Adrenal gland (tissue), 12 donors: Measurements from ENCODE around the gene GTF2E1. TPM values are rescaled to one million over a fixed set of nuclear protein-coding genes. Genes with fewer than 3 reads are reported as not detected.

Experiments used
- DNase-seq, 7 donors: peaks; one replicate each; pipeline ENCODE4 v3.0.0-alpha.2; 2019 to 2020
- H3K27ac ChIP-seq, 5 donors: fragments of 200-600 bp; sonication (generic) in 4 of 5; 1 replicate in 3 of 5; 2 replicates in 2 of 5; pipeline versions ENCODE4 v1.5.1 to v1.8.0; 2016 to 2020; ENCODE audit warnings: mild to moderate bottlenecking in 1 of 5
- H3K27me3 ChIP-seq: fragments of 200-600 bp; 2 replicates; pipeline ENCODE4 v1.8.0; 2021
- H3K36me3 ChIP-seq, 2 donors: fragments of 200-600 bp; replicated peaks in 1 of 2; 1 replicate in 1 of 2; 2 replicates in 1 of 2; pipeline versions ENCODE4 v1.5.1 to v1.8.0; 2018 to 2022
- H3K4me1 ChIP-seq, 2 donors: fragments of 200-600 bp; replicated peaks in 1 of 2; 1 replicate in 1 of 2; 2 replicates in 1 of 2; pipeline versions ENCODE4 v1.5.1 to v1.8.0; 2018 to 2021
- H3K4me3 ChIP-seq, 4 donors: fragments of 200-600 bp; sonication (generic) in 3 of 4; one replicate each; pipeline ENCODE4 v1.5.1; 2016 to 2018
- H3K9me3 ChIP-seq, 3 donors: fragments of 200-600 bp; sonication (generic) in 1 of 3; replicated peaks in 1 of 3; 1 replicate in 2 of 3; 2 replicates in 1 of 3; pipeline versions ENCODE4 v1.5.1 to v1.8.0; 2016 to 2021
- CTCF ChIP-seq, 6 experiments: fragments of 450-650 bp in 4 of 6; fragments of 200-600 bp in 2 of 6; sonication (generic) in 1 of 6; IDR thresholded peaks; 1 replicate in 5 of 6; 2 replicates in 1 of 6; pipeline versions ENCODE4 v1.5.1 to v1.8.0; 2016 to 2021; ENCODE audit warnings: antibody characterized with exemption in 6 of 6, mild to moderate bottlenecking in 2 of 6, moderate library complexity in 1 of 6
- POLR2A ChIP-seq, 2 donors: fragments of 450-650 bp; IDR thresholded peaks; one replicate each; pipeline ENCODE4 v1.6.1; 2017; ENCODE audit warnings: antibody characterized with exemption in 2 of 2, mild to moderate bottlenecking in 2 of 2, moderate library complexity in 1 of 2
- WGBS, 4 donors: extraction: QIAGEN DNeasy Blood & Tissue Kit in 2 of 4; methylation state at CpG; one replicate each; pipeline versions ENCODE4 v1.1.5 to v1.1.7; 2013 to 2017; 5-methylcytosine and 5-hydroxymethylcytosine counted together
- intact Hi-C, 2 donors: fragments of 100-400 bp; cut with DNase I; formaldehyde crosslinking; loops; one replicate each; pipeline versions ENCODE4 v1.14.1 to v1.15.0; 2022 to 2023
- polyA plus RNA-seq, 3 donors: library from polyadenylated mRNA; stranded (reverse); fragments of 200-250 nt in 2 of 3; fragments of 350-450 nt in 1 of 3; fragmentation: Illumina TruSeq in 1 of 3; extraction: RNeasy Lipid Tissue Mini Kit (QIAGEN cat#74804) in 1 of 3; gene quantifications; one replicate each; pipeline ENCODE4 v1.2.3, GENCODE V29; 2013 to 2014
- total RNA-seq, 9 donors: library from RNA; depleted of rRNA in 4 of 9; stranded (reverse); fragments of >200 nt in 4 of 9; fragments of 120-200 nt in 1 of 9; fragmentation: NEBNext Ultra II Directional in 1 of 9; extraction: Animal tissue kit (Norgen Biotek cat#: 25700) in 1 of 9; gene quantifications; one replicate each; pipeline versions ENCODE4 v1.1.0 to v1.2.4, GENCODE V29; 2013 to 2023
- donor health status: healthy with polysubstance abuse.
- donor health status: Bipolar disorder and iron deficiency.
- donor health status: DM: yes; HTN: yes; CAD: no.
- donor health status: DM: no; HTN: no; CAD: no.
- donor health status: DM: no; HTN: no; CAD: no.
- donor health status: DM: yes; HTN: yes; CAD: no.

GTF2E1 gene
- total and polyA plus RNA-seq, 12 donors, result 10.2 to 37.3 (median 25.3) TPM

- Histone ChIP-seq H3K9me3 (no peaks in the 10 kb centered on the region), H3K36me3 (no peaks in the 10 kb centered on the region), H3K4me1 (peaks cover 29 to 35% of the 10 kb centered on the region in 2 donors), H3K4me3 (no peak overlapping the region), H3K27me3 (no peaks in the 10 kb centered on the region), H3K27ac (peak overlapping the region in 1 of 5 donors; percentile 15)
- TF ChIP-seq POLR2A (IDR thresholded peaks at IDR 0.05), result no peak
- TF ChIP-seq CTCF (IDR thresholded peaks at IDR 0.05), result no peak
- intact Hi-C loops, result no loop called here
- no peak for DNase-seq
These were observed 21.7 kb downstream of the GTF2E1 start for GRCh38 chr3:120764206-120764605.

DNA sequence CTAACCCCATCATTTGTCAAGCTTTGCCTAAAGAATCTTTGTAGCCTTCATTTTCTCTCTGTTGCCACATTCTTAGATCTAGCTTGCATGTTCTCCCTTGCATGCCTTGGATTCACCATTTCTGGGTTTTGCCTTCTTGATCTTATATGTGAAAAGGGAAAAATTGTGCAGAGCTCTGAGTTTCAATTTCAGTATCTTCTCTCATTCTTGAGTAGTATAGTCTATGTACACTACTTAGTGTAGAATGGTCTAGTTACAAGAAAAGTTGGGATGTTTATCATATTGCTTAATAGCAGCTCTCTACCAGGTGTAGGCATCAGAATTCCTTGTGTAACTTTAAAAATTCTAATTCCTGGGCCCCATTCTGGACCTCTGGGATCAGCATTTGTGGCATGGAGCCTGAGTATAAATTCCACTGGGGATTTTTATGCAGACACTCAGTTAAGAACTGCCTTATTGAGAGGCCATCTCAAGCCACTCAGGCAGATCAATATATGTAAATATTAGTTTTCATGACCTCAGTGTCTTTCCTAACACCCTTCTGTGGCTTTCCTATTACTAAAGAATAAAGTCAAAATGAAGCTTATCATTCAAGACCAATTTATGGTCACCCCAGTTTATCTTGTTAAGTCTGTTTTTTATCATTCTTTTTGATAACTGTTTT is 23.4 kb downstream of the GTF2E1 start:
- Histone ChIP-seq H3K9me3 (no peaks in the 10 kb centered on the region), H3K36me3 (no peaks in the 10 kb centered on the region), H3K27me3 (no peaks in the 10 kb centered on the region), H3K27ac (no peak overlapping the region), H3K4me1 (peaks cover 29 to 35% of the 10 kb centered on the region in 2 donors), H3K4me3 (no peak overlapping the region)
- TF ChIP-seq POLR2A (IDR thresholded peaks at IDR 0.05), result no peak
- no peak for TF ChIP-seq CTCF (IDR thresholded peaks at IDR 0.05)
- intact Hi-C loops, result no loop called here
- no peak for DNase-seq

GRCh38 chr3:120766576-120766975 is 24.0 kb downstream of the GTF2E1 start:
- no peak for DNase-seq
- Histone ChIP-seq H3K27me3 (no peaks in the 10 kb centered on the region), H3K4me3 (no peak overlapping the region), H3K4me1 (peaks cover 29 to 35% of the 10 kb centered on the region in 2 donors), H3K27ac (peak overlapping the region in 2 of 5 donors; percentile 55 to 59), H3K36me3 (no peaks in the 10 kb centered on the region), H3K9me3 (no peaks in the 10 kb centered on the region)
- WGBS, 4 donors, result 87 to 95% (median 90%) methylated on average over 3 of the region's 3 CpGs
- TF ChIP-seq POLR2A (IDR thresholded peaks at IDR 0.05), result no peak
- no peak for TF ChIP-seq CTCF (IDR thresholded peaks at IDR 0.05)
- intact Hi-C loops, result no loop called here

GRCh38 chr3:120767106-120767505 is 24.6 kb downstream of the GTF2E1 start:
- TF ChIP-seq POLR2A (IDR thresholded peaks at IDR 0.05), result no peak
- no peak for TF ChIP-seq CTCF (IDR thresholded peaks at IDR 0.05)
- Histone ChIP-seq H3K9me3 (no peaks in the 10 kb centered on the region), H3K36me3 (no peaks in the 10 kb centered on the region), H3K4me3 (peak overlapping the region in 1 of 4 donors; percentile 5), H3K27ac (peak overlapping the region in 3 of 5 donors; percentile 55 to 70 (median 59)), H3K4me1 (peaks cover 29 to 35% of the 10 kb centered on the region in 2 donors), H3K27me3 (no peaks in the 10 kb centered on the region)
- 18 to 43% (median 36%) methylated on average over 1 of the region's 1 CpG for WGBS, 4 donors
- DNase-seq, result no peak
- intact Hi-C loops, result no loop called here
